Spinal cord (tissue), 10 donors: ENCODE results near the gene NFKBIB. TPM values are rescaled to one million over a fixed set of nuclear protein-coding genes. Genes with fewer than 3 reads are reported as not detected.

Experiments used
- DNase-seq, 6 donors: peaks; one replicate each; pipeline versions ENCODE4 v3.0.0 to v3.0.0-alpha.2; 2013 to 2015; ENCODE audit warnings: low spot score in 6 of 6, low read depth in 4 of 6
- H3K27ac ChIP-seq: one replicate; pipeline ENCODE4 v1.5.1; 2013; ENCODE audit warnings: low read depth, low read length, control low read depth
- H3K27me3 ChIP-seq: one replicate; pipeline ENCODE4 v1.6.1; 2013; ENCODE audit warnings: low read length; ENCODE audit not compliant: control insufficient read depth, insufficient read depth
- H3K36me3 ChIP-seq: one replicate; pipeline ENCODE4 v1.6.1; 2013; ENCODE audit warnings: low read length; ENCODE audit not compliant: control insufficient read depth, insufficient read depth
- H3K4me1 ChIP-seq: one replicate; pipeline ENCODE4 v1.6.1; 2013; ENCODE audit warnings: low read length; ENCODE audit not compliant: control insufficient read depth, insufficient read depth
- H3K4me3 ChIP-seq: one replicate; pipeline ENCODE4 v1.5.1; 2013; ENCODE audit warnings: low read depth, low read length, control low read depth
- H3K9me3 ChIP-seq: one replicate; pipeline ENCODE4 v1.6.1; 2013; ENCODE audit warnings: low read length; ENCODE audit not compliant: control insufficient read depth, insufficient read depth
- WGBS: methylation state at CpG from one replicate; pipeline ENCODE4 v1.1.5; 2013; ENCODE audit warnings: missing lambda C conversion rate; ENCODE audit not compliant: insufficient coverage; 5-methylcytosine and 5-hydroxymethylcytosine counted together
- polyA plus RNA-seq, 2 donors: library from polyadenylated mRNA; unstranded; fragments of 120-200 nt; gene quantifications; one replicate each; pipeline ENCODE4 v1.2.1, GENCODE V29; 2013; ENCODE audit not compliant: insufficient read length in 2 of 2
- total RNA-seq, 2 donors: library from RNA; depleted of rRNA in 1 of 2; stranded (reverse); fragments of 120-200 nt in 1 of 2; fragments of >200 nt in 1 of 2; gene quantifications; one replicate each; pipeline versions ENCODE4 v1.2.3 to v1.2.4, GENCODE V29; 2013 to 2014
- donor health status: healthy.

NFKBIB gene
- total and polyA plus RNA-seq, 4 donors, result 5.6 to 14.8 (median 12.7) TPM

DNA sequence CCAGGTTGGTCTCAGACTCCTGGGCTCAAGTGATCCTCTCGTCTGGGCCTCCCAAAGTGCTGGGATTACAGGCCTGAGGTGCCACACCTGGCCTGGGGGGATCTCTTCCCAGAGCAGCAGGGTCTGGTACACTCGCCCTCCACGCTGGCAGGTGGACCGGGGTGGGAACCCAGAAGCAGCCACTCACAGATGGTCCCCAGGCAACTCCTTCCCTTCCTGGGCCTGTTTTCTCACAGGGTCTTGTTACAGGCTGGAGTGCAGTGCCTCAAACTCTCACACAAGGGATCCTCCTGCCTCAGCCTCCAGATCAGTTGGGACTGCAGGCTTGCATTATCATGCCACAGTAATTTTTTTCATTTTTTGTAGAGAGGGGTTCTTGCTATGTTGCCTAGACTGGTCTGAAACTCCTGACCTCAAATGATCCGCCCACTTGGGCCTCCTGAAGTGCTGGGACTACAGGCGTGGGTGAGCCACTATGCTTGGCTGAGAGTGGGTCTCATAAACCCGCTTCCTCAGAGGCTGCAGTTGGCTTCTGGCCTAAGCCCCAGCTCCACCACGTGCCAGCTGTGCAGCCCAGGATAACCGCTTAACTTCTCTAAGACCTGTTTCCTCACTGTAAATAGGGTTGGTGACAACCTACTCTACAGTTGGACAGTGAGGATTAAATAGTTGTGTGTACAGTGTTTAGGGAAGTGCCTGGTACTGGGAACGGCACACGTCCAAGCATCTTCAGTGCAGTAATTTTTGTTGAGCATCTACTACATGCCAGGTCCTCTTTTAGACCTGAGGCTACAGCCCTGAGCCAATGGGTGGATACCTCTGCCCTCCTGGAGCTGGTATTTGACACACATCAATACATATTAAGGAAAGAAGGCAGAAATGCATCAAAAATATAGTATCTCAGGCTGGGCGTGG is 13.1 kb downstream of the NFKBIB start:
- 82% methylated on average over 9 of the region's 12 CpGs for WGBS
- DNase-seq, result no peak
- H3K4me1 ChIP-seq, result peaks cover 11% of the 10 kb centered on the region

DNA sequence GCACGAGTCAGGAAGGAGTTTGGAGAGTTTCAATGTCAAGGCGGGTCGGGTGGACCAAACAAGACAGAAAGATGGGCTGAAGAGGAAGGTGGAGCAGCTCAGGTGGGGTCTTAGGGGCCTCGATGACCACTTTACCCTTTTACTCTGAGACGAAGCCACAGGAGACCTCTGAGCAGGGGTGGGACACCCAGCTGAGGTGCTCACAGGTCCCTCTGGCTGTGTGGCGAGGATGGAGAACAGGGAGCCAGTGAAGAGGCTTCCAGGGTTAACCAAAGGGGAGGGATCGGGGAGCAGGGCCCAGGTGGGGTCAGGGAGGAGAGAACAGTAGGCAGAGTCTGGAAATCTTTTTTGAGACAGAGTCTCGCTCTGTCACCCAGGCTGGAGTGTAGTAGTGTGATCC is 14.2 kb downstream of the NFKBIB start:
- H3K27ac ChIP-seq, result no peak overlapping the region
- H3K9me3 ChIP-seq, result no peaks in the 10 kb centered on the region
- peaks cover 11% of the 10 kb centered on the region for H3K4me1 ChIP-seq
- WGBS, result 93% methylated on average over 8 of the region's 8 CpGs
- no peak overlapping the region for H3K4me3 ChIP-seq
- peaks cover 2% of the 10 kb centered on the region for H3K27me3 ChIP-seq
- no peak for DNase-seq
- peaks cover 35% of the 10 kb centered on the region for H3K36me3 ChIP-seq

More for the DNA sequence above, 13.1 kb downstream of the NFKBIB start:
- Histone ChIP-seq H3K4me3 (no peak overlapping the region), H3K27me3 (peaks cover 2% of the 10 kb centered on the region), H3K27ac (no peak overlapping the region), H3K36me3 (peaks cover 32% of the 10 kb centered on the region), H3K9me3 (no peaks in the 10 kb centered on the region)

DNA sequence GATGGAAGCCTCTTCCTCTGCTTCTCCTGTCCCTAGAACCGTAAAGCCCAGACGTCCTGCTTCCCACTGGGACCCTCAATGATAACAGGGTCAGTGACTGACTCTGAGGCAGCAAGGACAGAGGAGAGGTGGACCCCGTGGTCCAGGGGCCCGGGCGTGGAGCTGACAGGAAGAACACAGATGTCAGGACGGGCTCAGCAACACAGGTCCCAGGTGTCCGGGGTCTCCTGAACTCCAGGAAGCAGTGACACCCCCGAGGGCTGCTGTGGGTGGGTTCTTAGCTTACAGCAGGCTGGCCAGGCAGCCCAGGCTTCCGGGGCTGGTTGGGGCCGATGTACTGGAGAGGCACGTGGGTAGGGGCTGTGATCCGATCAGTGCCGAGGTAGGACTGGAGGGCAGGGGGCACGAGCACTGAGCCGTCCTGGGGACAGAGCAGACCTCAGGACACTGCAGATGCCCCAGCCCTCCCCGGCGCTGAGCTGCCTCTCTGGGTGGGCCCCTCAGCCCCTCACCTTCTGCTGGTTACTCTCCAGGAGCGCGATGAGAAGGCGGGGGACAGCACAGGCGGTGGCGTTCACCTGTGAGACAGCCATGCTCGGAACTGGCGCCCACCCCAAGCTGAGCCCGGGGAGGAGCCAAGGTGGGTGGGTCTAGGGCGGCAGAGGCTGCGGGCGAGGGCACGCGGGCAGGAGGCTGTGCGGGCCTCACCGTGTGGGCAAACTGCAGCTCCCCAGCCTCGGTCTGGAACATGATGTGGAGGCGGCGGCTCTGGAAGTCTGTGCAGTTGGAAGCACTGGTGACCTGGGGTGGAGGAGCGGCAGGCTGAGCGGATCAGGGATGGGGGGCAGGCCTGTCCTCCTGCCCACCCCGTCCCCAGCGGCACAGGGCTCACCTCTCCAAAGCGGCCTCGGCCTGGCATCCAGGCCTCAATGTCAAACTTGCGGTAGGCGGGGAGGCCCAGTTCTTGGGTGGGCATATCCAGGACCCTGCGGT is 15.9 kb downstream of the NFKBIB start:
- Histone ChIP-seq H3K4me1 (peaks cover 16% of the 10 kb centered on the region), H3K36me3 (peaks cover 42% of the 10 kb centered on the region), H3K4me3 (no peak overlapping the region), H3K9me3 (no peaks in the 10 kb centered on the region), H3K27me3 (peaks cover 2% of the 10 kb centered on the region), H3K27ac (no peak overlapping the region)
- WGBS, result 95% methylated on average over 43 of the region's 44 CpGs
- DNase-seq, result no peak

DNA sequence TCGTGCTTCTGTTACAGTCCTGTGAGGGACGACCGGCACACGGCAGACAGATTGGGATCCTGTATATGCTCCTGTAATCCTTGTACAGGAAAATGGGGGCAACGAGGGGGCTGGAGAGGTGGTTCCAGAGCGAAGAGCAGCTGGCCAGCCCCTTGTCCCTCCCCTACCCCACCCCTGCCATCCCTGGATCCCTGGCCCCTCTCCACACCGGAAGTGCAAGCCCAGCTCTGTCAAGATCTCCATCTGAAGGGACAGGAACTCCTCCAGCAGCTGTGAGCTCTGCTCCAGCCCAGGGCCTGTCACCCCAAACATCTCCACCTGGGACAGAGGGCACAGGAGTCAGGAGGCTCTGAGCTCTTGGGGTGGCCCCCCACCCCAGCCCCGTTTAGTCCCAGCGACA is 17.7 kb downstream of the NFKBIB start:
- no peak for DNase-seq
- WGBS, result 96% methylated on average over 6 of the region's 9 CpGs
- H3K4me1 ChIP-seq, result peaks cover 6% of the 10 kb centered on the region
- no peak overlapping the region for H3K27ac ChIP-seq
- H3K4me3 ChIP-seq, result no peak overlapping the region
- H3K9me3 ChIP-seq, result no peaks in the 10 kb centered on the region
- peaks cover 59% of the 10 kb centered on the region for H3K36me3 ChIP-seq
- no peaks in the 10 kb centered on the region for H3K27me3 ChIP-seq

DNA sequence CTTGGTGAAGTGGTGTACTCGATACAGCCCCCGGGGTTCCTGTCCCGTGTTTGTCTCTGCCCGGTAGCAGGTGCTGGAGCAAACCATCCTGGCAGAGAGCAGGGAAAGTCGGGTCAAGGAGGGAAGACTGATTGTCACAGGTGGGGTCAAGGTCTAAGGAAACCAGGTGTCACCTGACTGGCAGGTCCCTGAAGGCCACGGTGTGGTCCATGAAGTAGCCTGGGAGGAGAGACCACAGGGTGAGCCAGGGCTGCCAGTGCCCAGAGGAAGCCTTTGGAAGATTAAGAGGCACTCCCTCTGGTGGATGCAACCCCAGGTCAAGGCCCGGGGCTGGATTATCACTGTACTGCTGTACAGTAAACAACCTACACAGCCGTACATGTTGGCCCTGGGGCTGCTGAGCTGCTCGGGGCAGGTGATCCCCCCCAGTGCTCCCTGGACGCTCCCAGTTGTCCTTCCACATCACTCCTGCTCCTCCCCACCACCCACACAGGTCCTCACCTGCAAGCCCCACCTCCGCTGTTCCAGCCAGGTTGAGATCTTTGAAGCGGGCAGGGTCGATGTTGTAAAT is 18.2 kb downstream of the NFKBIB start:
- Histone ChIP-seq H3K9me3 (no peaks in the 10 kb centered on the region), H3K4me3 (no peak overlapping the region), H3K36me3 (peaks cover 59% of the 10 kb centered on the region), H3K27ac (no peak overlapping the region), H3K27me3 (no peaks in the 10 kb centered on the region), H3K4me1 (peaks cover 5% of the 10 kb centered on the region)
- no peak for DNase-seq
- WGBS, result 90% methylated on average over 8 of the region's 13 CpGs

DNA sequence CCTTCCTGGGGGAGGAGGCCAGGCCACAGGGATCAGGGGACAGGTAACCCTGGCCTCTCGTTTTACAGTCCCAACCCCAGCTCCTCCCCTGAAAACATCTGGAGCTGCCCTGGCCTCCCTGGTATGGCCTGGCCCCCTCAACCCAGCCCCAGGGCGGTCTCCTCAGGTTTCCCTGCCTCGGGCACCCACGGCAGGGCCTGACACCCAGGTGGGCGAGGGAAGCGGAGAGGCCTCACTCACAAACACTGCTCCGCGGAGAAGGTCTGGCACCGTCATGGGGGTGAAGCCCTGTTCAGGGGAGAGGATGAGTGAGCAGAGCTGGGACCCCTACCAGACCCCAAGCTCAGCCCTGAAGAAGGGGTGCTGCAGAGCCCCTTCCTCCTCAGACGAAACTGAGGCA is 18.8 kb downstream of the NFKBIB start:
- WGBS, result 94% methylated on average over 10 of the region's 10 CpGs
- no peak for DNase-seq

DNA sequence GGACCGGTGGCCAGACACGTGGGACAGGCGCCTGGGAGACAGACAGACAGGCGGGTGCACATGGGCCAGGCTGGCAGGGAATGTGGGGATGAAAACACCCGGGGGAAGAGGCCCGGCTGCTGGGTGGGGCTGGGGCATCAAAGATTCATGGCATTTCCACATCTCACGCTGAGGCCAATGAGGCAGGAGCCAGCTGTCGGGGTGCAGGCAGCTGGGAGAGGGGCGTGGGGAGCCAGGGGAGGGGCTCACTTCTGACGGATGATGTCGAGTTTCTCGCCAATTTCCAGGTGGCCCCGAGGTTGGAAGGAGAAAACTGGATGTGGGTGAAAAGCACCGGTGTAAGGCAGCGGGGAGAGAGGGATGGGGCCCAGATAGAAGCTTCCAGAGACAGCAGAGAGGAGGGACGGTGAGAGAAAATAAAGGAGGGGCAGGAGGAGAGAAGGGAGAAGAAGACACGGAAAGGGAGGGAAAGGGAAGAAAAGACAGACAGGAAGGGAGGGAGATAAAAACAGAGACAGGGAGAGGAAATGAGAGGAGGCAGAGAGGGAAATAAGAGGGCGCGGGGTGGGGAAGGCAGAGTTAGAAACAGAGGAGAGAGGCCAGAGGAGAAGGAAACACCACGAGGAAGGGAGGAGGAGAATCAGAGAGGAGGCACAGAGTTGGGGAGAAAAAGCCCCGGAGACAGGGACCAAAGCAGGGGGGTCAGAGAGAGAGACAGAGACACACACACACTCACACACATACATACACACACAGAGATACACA is 20.2 kb downstream of the NFKBIB start:
- Histone ChIP-seq H3K9me3 (no peaks in the 10 kb centered on the region), H3K4me3 (no peak overlapping the region), H3K4me1 (peaks cover 5% of the 10 kb centered on the region), H3K27me3 (no peaks in the 10 kb centered on the region), H3K27ac (no peak overlapping the region), H3K36me3 (peaks cover 72% of the 10 kb centered on the region)
- peak in 1 of 6 donors; percentile 9 for DNase-seq
- 75% methylated on average over 19 of the region's 21 CpGs for WGBS

More for the DNA sequence above, 18.8 kb downstream of the NFKBIB start:
- Histone ChIP-seq H3K4me3 (no peak overlapping the region), H3K27ac (no peak overlapping the region), H3K9me3 (no peaks in the 10 kb centered on the region), H3K4me1 (peaks cover 5% of the 10 kb centered on the region), H3K36me3 (peaks cover 61% of the 10 kb centered on the region), H3K27me3 (no peaks in the 10 kb centered on the region)

DNA sequence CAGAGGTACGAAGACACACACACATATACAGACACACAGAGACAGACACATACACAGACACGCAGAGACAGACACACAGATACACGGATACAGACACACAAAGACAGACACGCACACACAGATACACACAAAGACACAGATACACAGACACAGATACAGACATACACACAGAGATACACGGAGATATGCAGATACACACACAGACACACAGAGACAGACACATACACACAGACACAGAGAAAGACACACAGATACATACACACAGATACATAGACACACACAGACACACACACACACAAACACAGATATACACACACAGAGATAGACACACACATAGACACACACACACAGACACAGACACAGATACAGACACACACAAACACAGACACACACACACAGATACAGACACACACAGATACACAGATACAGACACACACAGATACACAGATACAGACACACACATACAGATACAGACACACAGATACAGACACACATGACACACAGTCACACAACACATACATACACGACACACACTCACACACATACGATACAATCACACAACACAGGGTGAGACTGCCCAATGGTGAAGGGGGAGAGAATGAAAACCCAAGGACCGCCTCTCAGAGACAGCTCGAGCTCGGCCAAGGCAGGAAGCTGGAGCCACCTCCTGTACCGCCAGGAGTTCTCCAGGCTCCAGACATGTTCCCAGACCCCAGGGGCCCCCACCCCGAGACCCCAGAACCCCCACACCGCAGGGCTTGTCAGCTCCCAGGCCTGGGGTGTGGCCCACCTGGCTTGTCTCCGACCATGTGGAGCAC is 21.0 kb downstream of the NFKBIB start:
- no peak overlapping the region for H3K4me3 ChIP-seq
- no peak overlapping the region for H3K27ac ChIP-seq
- DNase-seq, result no peak
- no peaks in the 10 kb centered on the region for H3K9me3 ChIP-seq
- H3K36me3 ChIP-seq, result peaks cover 72% of the 10 kb centered on the region
- peaks cover 5% of the 10 kb centered on the region for H3K4me1 ChIP-seq
- H3K27me3 ChIP-seq, result no peaks in the 10 kb centered on the region
- WGBS, result 78% methylated on average over 8 of the region's 14 CpGs
